Ishikawa (cell line): ENCODE data around the gene SSMEM1.

Experiments used
- CEBPB ChIP-seq: IDR thresholded peaks from 2 replicates; pipeline ENCODE4 v1.6.1; 2012
- EGR1 ChIP-seq: IDR thresholded peaks from 2 replicates; pipeline ENCODE4 v1.6.1; 2012
- EP300 ChIP-seq: IDR thresholded peaks from 2 replicates; pipeline ENCODE4 v1.6.1; 2012; ENCODE audit warnings: borderline replicate concordance
- FOXM1 ChIP-seq: IDR thresholded peaks from 2 replicates; pipeline ENCODE4 v1.6.1; 2012; ENCODE audit warnings: low read depth, borderline replicate concordance
- MAX ChIP-seq: IDR thresholded peaks from 2 replicates; pipeline ENCODE4 v1.6.1; 2012
- RAD21 ChIP-seq: IDR thresholded peaks from 2 replicates; pipeline ENCODE4 v1.6.1; 2012; ENCODE audit warnings: low read depth
- REST ChIP-seq: IDR thresholded peaks from 2 replicates; pipeline ENCODE4 v1.6.1; 2012; ENCODE audit warnings: low read depth, mild to moderate bottlenecking
- TAF1 ChIP-seq: IDR thresholded peaks from 2 replicates; pipeline ENCODE4 v1.6.1; 2012; ENCODE audit warnings: low read depth, mild to moderate bottlenecking
- TCF12 ChIP-seq: IDR thresholded peaks from 2 replicates; pipeline ENCODE4 v1.6.1; 2012; ENCODE audit warnings: low read depth
- USF1 ChIP-seq: IDR thresholded peaks from 2 replicates; pipeline ENCODE4 v1.6.1; 2012
- YY1 ChIP-seq: IDR thresholded peaks from 2 replicates; pipeline ENCODE4 v1.6.1; 2012; ENCODE audit warnings: low read depth
- ZBTB7A ChIP-seq: IDR thresholded peaks from 2 replicates; pipeline ENCODE4 v1.6.1; 2012; ENCODE audit warnings: low read depth

- TF ChIP-seq CEBPB, result no peak
- no peak for TF ChIP-seq MAX
- TF ChIP-seq RAD21, result no peak
- TF ChIP-seq EP300, result no peak
- no peak for TF ChIP-seq YY1
- no peak for TF ChIP-seq ZBTB7A
- no peak for TF ChIP-seq TAF1
- no peak for TF ChIP-seq EGR1
- no peak for TF ChIP-seq REST
- TF ChIP-seq TCF12, result no peak
- TF ChIP-seq FOXM1, result no peak
- no peak for TF ChIP-seq USF1
These were observed 2.7 kb downstream of the SSMEM1 start for GRCh38 chr7:130210181-130210935.
